Stomach (tissue), 4 donors: ENCODE data around the gene IFI27L1.

Source experiments
- CTCF ChIP-seq, 7 experiments: fragments of 450-650 bp in 4 of 7; fragments of 200-600 bp in 3 of 7; sonication (generic) in 3 of 7; IDR thresholded peaks; one replicate each; pipeline ENCODE4 v1.5.1; 2016 to 2019; ENCODE audit warnings: antibody characterized with exemption in 7 of 7, control low read depth in 2 of 7, mild to moderate bottlenecking in 1 of 7
- EP300 ChIP-seq: sonication (generic); formaldehyde crosslinking; IDR thresholded peaks from one replicate; pipeline ENCODE4 v1.6.1; 2017; ENCODE audit warnings: antibody characterized with exemption
- POLR2A ChIP-seq, 4 donors: fragments of 450-650 bp; IDR thresholded peaks; one replicate each; pipeline ENCODE4 v1.6.1; 2016; ENCODE audit warnings: antibody characterized with exemption in 4 of 4, control low read depth in 2 of 4, mild to moderate bottlenecking in 1 of 4, moderate library complexity in 1 of 4
- POLR2AphosphoS5 ChIP-seq, 3 donors: sonication (generic); formaldehyde crosslinking; IDR thresholded peaks; one replicate each; pipeline ENCODE4 v1.6.1; 2016; ENCODE audit warnings: antibody characterized with exemption in 3 of 3

DNA sequence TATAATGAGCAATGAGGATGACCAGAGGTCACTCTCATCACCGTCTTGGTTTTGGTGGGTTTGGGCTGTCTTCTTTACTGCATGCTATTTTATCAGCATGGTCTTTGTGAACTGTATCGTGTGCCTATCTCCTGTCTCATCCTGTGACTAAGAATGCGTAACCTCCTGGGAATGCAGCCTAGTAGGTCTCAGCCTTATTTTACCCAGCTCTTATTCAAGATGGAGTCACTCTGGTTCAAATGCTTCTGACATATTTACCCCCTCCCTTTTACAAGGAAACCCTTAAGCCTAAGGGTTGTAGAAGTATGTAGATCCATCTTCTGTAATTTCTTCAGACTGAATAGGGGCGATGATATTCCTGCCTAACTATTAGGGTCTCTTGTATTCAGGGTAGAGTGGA, 8.4 kb downstream of the IFI27L1 start:
- TF ChIP-seq CTCF (IDR thresholded peaks at IDR 0.05) (no peak), EP300 (no peak), POLR2AphosphoS5 (IDR thresholded peaks at IDR 0.05) (no peak), POLR2A (IDR thresholded peaks at IDR 0.05) (no peak)
